Stimulated activated CD4-positive, alpha-beta T cell treated with anti-CD3 and anti-CD28 coated beads, Interleukin-12 subunit alpha, Interleukin-12 subunit beta, amount 100 ng/mL, for 24 hours (primary cell): ENCODE results near the gene APOC3.

Source experiments
- DNase-seq, 2 experiments: peaks; one replicate each; pipeline ENCODE4 v3.0.0-alpha.2; 2020; ENCODE audit warnings: low read depth in 2 of 2

Gene APOC3

DNA sequence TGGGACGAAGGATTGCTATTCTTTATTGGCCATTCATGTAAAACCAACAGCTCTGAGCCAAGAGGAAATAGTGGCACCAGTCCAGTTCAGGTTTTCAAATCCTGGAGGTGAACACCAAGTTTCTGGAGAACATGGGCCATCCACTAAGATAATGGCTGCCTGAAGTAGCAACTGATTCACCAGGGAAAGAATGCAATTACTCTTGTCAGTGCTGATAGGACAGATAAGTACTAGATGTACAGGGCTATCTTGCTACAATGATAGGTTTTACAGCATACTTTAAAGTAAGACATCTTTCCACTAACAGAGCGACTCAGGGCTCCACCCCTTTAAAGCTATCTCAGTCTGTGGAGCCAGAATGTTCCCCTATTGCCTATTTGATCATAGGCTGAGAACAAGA, 44.5 kb downstream of the APOC3 start:
- no peak for DNase-seq

DNA sequence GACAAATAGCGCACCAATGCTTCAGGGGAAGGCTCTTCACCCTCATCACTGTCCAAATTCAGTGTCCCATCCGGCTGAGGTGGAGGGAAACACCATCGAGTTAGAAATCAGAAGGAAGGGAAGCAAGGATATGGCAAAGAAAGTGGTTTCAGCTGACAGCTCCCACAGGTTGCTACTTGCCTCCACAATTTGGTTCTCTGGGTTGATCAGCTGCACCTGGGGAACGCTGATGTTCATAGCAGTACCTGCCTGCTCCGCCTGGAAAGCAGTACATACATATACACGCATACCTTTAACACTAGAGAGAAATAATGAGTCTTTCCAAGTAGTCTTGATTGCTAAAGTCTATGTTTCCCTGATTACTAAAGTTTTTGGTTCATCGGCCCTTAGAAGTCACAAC, 45.5 kb downstream of the APOC3 start:
- no peak for DNase-seq

DNA sequence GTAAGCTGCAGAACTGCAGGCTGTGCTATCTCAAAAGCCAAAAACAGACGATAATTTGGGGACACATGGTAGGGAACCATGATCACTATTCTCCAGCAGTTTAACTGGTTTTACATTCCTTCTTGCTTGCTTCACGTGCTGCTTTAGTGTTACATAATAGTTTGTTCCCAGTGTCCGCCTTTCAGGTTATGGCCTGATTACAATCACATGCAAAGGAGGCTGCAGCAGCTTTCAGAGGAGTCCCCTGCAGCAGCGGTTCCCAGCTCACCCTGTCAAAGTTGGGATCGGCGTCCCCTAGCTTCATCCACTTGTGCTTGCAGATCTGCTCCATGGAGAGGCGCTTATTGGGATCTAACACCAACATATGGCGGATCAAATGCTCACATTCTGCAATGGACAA, 46.9 kb downstream of the APOC3 start:
- DNase-seq = no peak

DNA sequence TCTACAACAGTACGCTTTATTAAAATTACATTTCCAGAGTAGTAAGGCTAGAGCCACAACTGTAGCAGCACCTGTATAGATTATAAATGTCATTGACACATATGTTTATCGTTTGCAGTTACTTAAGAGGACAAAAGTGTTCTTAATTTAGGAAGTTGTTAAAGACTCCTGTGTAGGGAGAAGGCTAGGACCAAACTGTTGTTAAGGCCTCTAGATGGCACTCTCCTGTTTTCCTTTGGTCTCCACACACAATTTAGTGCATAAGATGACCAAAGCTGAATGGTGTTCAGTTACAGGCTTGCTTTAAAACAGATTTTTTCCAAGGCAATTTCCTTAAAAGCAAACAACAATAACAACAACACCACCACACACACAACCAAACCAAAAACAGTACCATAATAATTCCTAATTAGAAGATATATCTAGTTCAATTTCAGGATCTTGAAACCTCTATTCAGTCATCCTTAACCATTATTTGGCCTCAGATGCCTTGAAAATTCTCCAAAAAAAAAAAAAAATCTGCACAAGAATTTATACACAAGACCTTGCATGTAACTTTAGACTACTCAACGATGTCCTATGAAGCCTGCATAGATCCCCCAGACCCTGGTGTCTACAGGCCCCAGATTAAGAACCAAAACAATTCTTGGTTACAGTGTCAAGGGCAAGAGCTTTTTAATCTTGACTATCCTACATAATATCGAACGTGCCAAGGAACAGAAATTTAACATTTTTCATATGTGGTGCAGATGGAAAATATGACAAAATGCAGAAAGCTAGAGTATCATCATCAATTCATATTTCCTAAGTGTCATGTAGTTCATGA, 50.3 kb downstream of the APOC3 start:
- no peak for DNase-seq

DNA sequence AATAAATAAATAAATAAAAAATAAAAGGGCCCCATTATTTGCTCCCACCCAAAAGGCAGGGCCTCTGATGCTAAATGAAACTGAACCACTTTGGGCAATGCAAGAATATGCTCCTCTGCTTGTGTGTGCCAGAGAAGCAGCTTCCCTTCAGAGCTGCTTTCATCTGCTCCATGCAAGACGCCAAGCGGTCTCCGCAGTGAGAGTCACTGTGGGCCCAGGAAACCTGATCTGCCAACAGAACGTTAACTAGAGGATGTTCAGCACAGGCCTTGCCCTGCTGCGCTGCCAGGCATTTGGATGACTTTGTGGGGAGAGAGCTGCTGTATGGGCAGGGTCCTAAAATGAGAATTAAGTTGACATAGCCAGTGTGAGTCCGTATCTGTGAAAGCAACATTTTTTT, 51.4 kb downstream of the APOC3 start:
- no peak for DNase-seq

DNA sequence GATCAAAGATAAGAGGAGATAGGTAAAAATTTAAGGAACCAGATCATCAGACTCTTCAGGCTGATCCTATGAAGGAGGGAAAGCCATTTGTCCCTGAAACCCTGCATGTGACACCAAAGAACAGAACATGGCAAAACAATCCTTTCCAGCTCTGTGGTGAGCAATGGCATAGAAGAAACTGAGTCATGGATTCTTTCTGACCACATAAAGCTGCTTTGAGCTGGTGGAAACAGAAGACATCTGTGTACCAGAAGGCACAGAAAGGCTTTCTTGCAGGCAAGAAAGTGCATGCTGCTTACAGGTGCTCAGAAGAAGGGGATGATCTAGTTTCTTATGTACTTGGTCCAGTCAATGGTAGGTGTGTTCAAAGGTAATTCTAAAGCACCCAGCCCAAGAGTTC, 52.7 kb downstream of the APOC3 start:
- DNase-seq = no peak
